T-helper 17 cell (primary cell): ENCODE data around the gene INPP4A. TPM values are rescaled to one million over a fixed set of nuclear protein-coding genes. Genes with fewer than 3 reads are reported as not detected.
A peak's percentile ranks its signal among the peaks of the same experiment; 100 is the strongest.

ENCODE experiments used
- ATAC-seq: fragments of 150-1000 bp; cut with Tn5 transposase; 2 replicates; pipeline ENCODE4 v1.10.0; 2021; ENCODE audit warnings: mild to moderate bottlenecking, moderate library complexity
- DNase-seq, 3 donors: peaks; one replicate each; pipeline versions ENCODE4 v3.0.0 to v3.0.0-alpha.2; 2020 to 2021
- H3K9me3 ChIP-seq: one replicate; pipeline ENCODE4 v1.7.0; 2013; ENCODE audit warnings: low read length, mild to moderate bottlenecking; ENCODE audit not compliant: control insufficient read depth, poor library complexity, severe bottlenecking
- H3K27ac Mint-ChIP-seq: one replicate; pipeline ENCODE4 v1.8.0; 2022; ENCODE audit warnings: mild to moderate bottlenecking, moderate library complexity, mixed read lengths
- H3K27me3 Mint-ChIP-seq: one replicate; pipeline ENCODE4 v1.8.0; 2022; ENCODE audit warnings: mixed read lengths
- H3K36me3 Mint-ChIP-seq: one replicate; pipeline ENCODE4 v1.8.0; 2022; ENCODE audit warnings: low read depth, mixed read lengths
- H3K4me1 Mint-ChIP-seq: one replicate; pipeline ENCODE4 v1.8.0; 2022; ENCODE audit warnings: mild to moderate bottlenecking, mixed read lengths
- H3K4me3 Mint-ChIP-seq: one replicate; pipeline ENCODE4 v1.8.0; 2022; ENCODE audit warnings: mild to moderate bottlenecking, moderate library complexity, mixed read lengths
- total RNA-seq, 4 donors: library from RNA in 2 of 4; stranded (reverse) in 2 of 4; gene quantifications; one replicate each; pipeline ENCODE4 v1.2.3 and lab custom pipeline; 2022 to 2026

INPP4A gene
- total RNA-seq, 2 donors from 2014 or later = 109 to 110 TPM

DNA sequence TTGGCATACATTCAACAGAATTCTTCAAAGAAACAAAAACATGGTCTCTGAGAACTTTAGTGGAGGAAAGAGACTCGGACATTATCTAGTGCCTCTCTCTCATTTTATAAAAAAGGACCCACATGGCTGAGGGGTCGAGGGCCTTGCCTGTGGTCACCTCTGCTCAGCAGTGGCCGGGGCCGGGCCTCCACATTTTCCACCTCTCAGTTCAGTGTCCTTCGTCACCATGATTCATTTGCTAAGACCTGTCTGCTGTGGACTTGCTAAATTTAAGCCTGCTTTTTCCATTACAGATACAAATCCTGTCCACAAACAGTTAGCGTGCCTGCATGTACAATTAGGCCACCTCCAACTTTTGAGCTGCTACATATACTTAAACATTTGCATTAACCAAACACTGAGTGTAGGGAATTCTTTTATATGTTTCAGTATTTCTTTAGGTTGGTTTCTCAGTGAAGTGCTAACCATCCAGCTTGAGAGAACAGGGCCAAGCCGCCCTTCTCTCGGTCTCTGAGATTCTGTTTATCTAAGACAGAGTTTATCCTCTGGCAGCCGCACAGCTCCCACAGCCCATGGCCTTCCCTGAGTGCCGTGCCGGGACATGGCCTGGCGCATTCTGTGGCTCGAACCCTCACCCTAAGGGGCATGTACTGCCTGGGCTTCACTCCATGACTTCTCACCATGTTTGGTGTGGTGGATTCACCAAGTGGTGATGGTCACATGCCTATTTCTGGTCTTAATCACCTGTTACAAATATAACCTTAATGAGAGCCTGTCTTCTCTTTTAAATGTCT lies 117.4 kb downstream of the INPP4A start:
- no peak overlapping the region for H3K27ac Mint-ChIP-seq
- DNase-seq (no peak), ATAC-seq (no peak)
- peaks cover 9% of the 10 kb centered on the region for H3K4me1 Mint-ChIP-seq
- no peaks in the 10 kb centered on the region for H3K9me3 ChIP-seq
- H3K36me3 Mint-ChIP-seq = peaks cover 8% of the 10 kb centered on the region
- H3K4me3 Mint-ChIP-seq = no peak overlapping the region
- H3K27me3 Mint-ChIP-seq = no peaks in the 10 kb centered on the region

DNA sequence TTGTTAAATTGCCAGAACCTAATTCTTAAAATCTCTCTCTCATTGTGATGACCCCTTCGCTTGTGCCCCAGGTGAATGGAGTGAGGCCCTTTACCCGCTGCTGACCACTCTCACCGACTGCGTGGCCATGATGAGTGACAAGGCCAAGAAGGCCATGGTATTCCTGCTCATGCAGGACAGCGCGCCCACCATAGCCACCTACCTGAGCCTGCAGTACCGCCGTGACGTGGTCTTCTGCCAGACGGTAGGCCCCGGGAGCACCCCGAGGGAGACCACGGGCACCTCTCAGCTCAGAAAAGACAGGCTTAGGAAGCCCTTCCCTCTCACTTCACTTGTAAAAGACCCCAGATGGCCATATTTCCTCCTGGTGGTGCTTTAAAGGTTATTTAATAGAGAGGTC lies 118.7 kb downstream of the INPP4A start:
- H3K36me3 Mint-ChIP-seq = peaks cover 8% of the 10 kb centered on the region

DNA sequence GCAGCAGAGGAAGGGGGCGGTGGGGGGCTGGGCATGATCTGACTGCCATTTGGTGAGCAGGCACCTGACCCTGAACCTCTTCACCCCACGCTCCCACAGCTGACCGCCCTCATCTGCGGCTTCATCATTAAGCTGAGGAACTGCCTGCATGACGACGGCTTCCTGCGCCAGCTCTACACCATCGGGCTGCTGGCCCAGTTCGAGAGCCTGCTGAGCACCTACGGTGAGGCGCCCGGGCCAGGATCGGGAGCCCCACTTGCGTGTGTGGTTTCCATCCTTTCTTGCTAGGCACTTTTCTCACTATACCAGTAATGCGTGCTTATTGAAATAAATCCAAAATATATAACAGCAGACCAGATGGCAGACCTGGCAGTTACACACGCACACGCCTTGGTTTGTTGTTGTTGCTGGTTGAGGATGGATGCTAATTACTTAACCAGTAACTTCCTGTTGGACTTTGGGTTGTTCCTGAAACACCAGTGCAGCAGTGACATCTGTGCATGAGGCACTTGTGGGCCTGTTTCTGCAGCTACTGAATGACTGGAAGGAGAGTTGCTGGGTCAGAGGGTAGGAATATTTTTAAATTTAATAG lies 120.0 kb downstream of the INPP4A start:
- no peaks in the 10 kb centered on the region for H3K9me3 ChIP-seq
- Mint-ChIP-seq H3K4me1 (peaks cover 3% of the 10 kb centered on the region), H3K36me3 (peaks cover 9% of the 10 kb centered on the region), H3K27me3 (no peaks in the 10 kb centered on the region), H3K4me3 (no peak overlapping the region), H3K27ac (no peak overlapping the region)
- ATAC-seq = no peak
- DNase-seq = no peak

More for the DNA sequence above, 118.7 kb downstream of the INPP4A start:
- no peaks in the 10 kb centered on the region for H3K9me3 ChIP-seq
- DNase-seq = no peak
- peak overlapping the region; percentile 49 for H3K27ac Mint-ChIP-seq
- peaks cover 8% of the 10 kb centered on the region for H3K4me1 Mint-ChIP-seq
- no peaks in the 10 kb centered on the region for H3K27me3 Mint-ChIP-seq
- no peak for ATAC-seq
- no peak overlapping the region for H3K4me3 Mint-ChIP-seq

DNA sequence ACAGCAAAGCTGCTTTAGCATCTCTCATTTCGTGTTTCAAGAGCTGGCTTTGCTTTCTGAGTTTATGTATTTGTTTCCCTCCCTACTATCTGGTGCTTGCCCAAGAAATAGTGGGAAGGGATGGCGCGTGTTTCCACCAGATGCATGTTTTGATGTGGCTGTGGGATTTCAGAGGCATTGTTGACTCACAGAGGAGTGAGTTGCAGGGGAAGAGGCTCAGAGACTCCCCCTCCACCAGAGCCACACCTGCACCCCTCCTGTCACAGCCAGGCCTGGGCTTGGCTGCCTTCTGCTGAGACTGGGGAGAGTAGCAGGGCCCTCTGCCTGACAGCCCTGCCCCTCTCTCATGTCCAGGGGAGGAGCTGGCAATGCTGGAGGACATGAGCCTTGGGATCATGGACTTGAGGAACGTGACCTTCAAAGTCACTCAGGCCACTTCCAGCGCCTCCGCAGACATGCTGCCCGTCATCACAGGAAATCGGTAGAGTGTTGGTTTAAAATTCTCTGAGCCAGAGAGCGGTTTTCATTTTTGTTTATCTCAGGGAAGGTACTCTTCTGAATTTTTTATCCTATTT lies 120.7 kb downstream of the INPP4A start:
- ATAC-seq (no peak), DNase-seq (no peak)
- Mint-ChIP-seq H3K4me1 (peaks cover 6% of the 10 kb centered on the region), H3K36me3 (peaks cover 10% of the 10 kb centered on the region), H3K27me3 (no peaks in the 10 kb centered on the region), H3K4me3 (no peak overlapping the region), H3K27ac (no peak overlapping the region)
- no peaks in the 10 kb centered on the region for H3K9me3 ChIP-seq

DNA sequence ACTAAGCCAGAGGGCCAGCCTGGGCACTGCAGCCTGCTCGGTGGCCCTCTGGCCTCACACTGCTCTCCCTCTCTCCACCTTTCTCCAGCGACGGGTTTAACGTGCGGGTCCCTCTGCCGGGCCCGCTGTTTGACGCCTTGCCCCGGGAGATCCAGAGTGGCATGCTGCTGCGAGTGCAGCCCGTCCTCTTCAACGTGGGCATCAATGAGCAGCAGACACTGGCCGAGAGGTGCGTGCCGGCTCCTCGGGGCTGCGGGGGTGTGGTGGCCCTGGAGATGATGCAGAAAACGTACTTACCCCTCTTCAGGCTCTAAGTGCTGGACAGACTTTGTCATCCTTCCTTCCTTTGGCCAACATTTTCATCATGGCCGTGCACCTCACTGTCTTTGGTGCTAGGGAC lies 121.3 kb downstream of the INPP4A start:
- ATAC-seq = no peak
- H3K9me3 ChIP-seq = no peaks in the 10 kb centered on the region
- Mint-ChIP-seq H3K4me3 (no peak overlapping the region), H3K27ac (peak overlapping the region; percentile 73), H3K36me3 (peaks cover 10% of the 10 kb centered on the region), H3K4me1 (peaks cover 6% of the 10 kb centered on the region), H3K27me3 (no peaks in the 10 kb centered on the region)
- no peak for DNase-seq

DNA sequence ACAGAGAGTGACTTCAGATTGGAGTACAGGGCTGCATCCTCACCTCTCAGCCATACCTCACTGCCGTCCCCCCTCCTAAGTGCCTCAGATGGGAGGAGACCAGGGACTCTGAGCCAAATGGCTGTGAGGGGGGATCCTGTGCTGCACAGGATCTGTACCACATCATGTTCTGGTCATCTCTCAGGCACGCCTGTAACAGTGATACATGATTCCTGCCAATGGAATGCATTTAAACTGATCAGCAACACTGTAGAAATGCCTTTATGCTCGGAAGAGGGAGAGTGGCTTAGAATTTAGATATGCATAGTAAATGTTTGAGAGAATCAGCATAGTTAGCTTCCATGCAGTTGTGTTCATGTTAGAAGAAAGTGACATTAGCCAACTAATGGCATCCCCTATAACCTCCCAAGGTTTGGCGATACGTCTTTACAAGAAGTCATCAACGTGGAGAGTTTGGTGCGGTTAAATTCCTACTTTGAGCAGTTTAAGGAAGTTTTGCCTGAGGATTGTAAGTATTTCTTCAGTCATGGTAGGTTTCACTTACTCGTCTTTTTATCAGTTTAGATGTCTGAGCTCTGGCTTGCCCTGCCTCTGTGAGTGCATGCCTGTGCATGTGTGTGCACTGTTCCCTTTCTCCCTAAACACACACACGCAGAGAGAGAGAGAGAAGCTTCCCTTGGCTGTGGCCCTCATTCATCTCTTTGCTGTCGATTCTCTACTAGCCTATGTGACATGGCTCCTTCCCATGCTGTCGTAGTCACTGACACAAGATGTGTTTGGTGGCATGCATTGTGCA lies 123.7 kb downstream of the INPP4A start:
- peaks cover 7% of the 10 kb centered on the region for H3K36me3 Mint-ChIP-seq
- no peak for ATAC-seq
- H3K27me3 Mint-ChIP-seq = no peaks in the 10 kb centered on the region
- H3K4me1 Mint-ChIP-seq = peaks cover 6% of the 10 kb centered on the region
- no peak overlapping the region for H3K4me3 Mint-ChIP-seq
- no peak for DNase-seq
- H3K27ac Mint-ChIP-seq = no peak overlapping the region
- no peaks in the 10 kb centered on the region for H3K9me3 ChIP-seq

DNA sequence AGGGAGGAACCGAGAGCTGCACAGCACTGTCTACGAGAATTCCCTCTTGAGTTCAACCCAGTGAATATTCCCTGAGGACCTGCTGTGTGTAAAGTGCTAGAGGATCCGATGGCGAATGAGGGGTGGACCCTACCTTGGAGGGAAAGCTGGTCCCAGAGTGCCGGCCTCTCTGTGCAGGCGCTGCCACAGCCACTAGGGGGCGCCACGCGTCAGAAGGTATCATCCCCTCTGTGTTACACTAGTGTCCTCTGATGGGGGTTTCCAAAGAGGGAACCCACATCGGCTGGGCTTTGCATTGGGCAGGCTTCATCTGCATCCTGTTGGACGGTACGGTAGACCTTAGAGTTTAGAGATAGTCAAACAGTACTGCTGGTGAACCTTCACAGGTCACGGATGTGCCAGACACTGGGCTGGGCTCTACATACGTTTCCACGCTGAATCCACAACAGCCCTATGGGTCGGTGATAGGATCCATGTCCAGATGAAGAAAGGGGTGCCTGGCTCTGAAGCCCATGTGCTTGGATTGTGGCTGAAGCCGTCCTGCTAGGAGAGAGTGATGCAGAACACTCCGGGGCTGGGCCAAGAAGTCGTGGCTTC lies 124.6 kb downstream of the INPP4A start:
- peak overlapping the region; percentile 92 for H3K27ac Mint-ChIP-seq
- peaks cover 6% of the 10 kb centered on the region for H3K4me1 Mint-ChIP-seq
- H3K36me3 Mint-ChIP-seq = peaks cover 10% of the 10 kb centered on the region
- no peaks in the 10 kb centered on the region for H3K27me3 Mint-ChIP-seq
- ATAC-seq (peak; percentile 88), DNase-seq (peak; percentile 49 to 71 (median 61))
- no peaks in the 10 kb centered on the region for H3K9me3 ChIP-seq
- no peak overlapping the region for H3K4me3 Mint-ChIP-seq

DNA sequence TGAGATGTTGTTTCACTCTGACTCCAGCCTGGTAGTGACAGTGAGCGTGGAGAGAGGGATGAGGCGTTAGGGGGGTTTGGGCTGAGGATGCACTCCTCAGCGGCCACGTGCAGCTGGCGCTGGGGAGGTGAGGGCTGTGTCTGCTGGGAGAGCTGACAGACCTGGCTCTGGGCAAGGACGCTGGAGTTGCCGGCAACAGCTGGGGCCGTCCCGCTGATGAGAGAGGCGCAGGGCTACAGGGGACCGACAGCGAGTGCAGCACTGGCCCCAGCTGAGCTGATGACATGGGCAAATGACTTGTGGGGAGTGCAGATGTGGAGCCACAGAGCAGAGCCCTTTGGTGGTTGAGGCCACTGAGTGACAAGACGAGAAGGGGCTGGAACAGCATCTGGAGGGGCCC lies 125.3 kb downstream of the INPP4A start:
- H3K27ac Mint-ChIP-seq = peak overlapping the region; percentile 92
- peaks cover 10% of the 10 kb centered on the region for H3K36me3 Mint-ChIP-seq
- no peak for ATAC-seq
- DNase-seq = no peak
- H3K27me3 Mint-ChIP-seq = no peaks in the 10 kb centered on the region
- no peak overlapping the region for H3K4me3 Mint-ChIP-seq
- H3K9me3 ChIP-seq = no peaks in the 10 kb centered on the region
- peaks cover 6% of the 10 kb centered on the region for H3K4me1 Mint-ChIP-seq

DNA sequence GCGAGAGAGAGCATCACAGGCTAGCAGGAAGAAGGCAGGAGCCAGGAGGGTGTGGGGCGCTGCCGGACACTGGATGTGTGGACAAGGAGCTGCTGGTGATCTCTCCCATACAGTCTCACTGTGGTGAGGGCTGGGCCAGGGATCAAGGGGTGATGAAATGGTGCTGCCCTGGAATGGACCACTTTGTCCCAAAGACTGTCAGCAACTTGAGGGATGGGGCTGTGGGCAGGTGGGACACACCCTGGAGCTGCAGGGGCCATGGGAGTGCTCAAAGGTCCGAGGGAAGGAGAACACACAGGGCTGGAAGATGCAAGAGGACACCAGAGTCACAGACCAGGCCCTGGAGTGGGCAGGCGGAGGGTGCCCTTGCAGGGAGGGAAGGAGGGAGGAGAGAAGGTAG lies 125.7 kb downstream of the INPP4A start:
- no peak for DNase-seq
- Mint-ChIP-seq H3K27me3 (no peaks in the 10 kb centered on the region), H3K4me3 (no peak overlapping the region), H3K36me3 (peaks cover 10% of the 10 kb centered on the region), H3K4me1 (peaks cover 6% of the 10 kb centered on the region), H3K27ac (peak overlapping the region; percentile 92)
- no peak for ATAC-seq
- no peaks in the 10 kb centered on the region for H3K9me3 ChIP-seq

DNA sequence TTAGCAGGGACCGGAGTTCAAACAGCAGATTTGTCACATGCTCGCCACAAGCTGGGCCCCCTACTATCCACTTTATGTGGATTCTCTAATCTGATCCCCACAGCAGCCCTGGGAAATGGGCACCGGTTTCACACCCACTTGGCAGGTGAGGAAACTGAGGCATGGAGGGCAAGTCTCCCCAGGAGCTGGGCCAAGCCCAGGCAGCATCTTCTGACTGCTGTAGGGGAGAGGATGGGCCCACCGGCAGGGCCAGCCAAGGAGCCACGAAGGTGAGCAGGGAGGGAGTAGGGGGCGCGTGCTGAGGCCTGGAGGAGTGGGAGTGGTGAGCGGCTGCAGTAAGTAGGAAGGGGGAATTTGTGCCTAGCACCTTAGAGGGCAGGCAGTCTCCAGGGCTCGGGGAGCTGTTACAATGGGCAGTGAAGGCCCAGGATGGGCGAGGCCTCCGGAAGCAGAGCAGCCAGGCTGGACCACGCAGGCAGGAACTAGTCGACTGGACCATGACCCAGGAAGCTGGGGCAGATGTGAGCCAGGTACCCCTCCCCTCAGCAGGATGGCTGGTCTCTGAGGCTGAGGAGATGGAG lies 126.6 kb downstream of the INPP4A start:
- peak overlapping the region; percentile 92 for H3K27ac Mint-ChIP-seq
- H3K27me3 Mint-ChIP-seq = no peaks in the 10 kb centered on the region
- H3K4me3 Mint-ChIP-seq = no peak overlapping the region
- H3K9me3 ChIP-seq = no peaks in the 10 kb centered on the region
- peaks cover 9% of the 10 kb centered on the region for H3K36me3 Mint-ChIP-seq
- DNase-seq = no peak
- H3K4me1 Mint-ChIP-seq = peaks cover 8% of the 10 kb centered on the region
- no peak for ATAC-seq

DNA sequence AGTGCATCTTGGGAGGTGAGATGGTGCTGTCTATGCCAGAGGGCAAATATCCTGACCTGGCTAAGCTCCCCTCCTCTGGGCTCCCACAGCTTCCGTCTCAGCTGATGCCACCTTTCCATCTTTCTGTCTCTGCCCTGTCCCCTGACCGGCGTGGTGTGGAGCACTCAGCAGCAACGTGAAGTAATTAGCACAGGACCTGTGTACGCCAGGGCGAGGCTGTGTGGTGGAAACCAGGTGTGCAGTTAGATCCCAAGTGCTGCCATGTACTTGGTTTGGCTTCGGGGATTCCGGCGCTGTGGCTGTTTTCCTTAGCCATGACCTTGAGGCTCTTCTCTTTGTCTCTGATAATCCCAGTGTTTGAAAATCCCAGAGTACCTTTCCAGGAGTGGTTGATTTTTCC lies 127.1 kb downstream of the INPP4A start:
- H3K27ac Mint-ChIP-seq = no peak overlapping the region
- H3K4me3 Mint-ChIP-seq = no peak overlapping the region
- H3K27me3 Mint-ChIP-seq = no peaks in the 10 kb centered on the region
- no peaks in the 10 kb centered on the region for H3K9me3 ChIP-seq
- peaks cover 8% of the 10 kb centered on the region for H3K4me1 Mint-ChIP-seq
- peaks cover 5% of the 10 kb centered on the region for H3K36me3 Mint-ChIP-seq
- DNase-seq (no peak), ATAC-seq (no peak)

DNA sequence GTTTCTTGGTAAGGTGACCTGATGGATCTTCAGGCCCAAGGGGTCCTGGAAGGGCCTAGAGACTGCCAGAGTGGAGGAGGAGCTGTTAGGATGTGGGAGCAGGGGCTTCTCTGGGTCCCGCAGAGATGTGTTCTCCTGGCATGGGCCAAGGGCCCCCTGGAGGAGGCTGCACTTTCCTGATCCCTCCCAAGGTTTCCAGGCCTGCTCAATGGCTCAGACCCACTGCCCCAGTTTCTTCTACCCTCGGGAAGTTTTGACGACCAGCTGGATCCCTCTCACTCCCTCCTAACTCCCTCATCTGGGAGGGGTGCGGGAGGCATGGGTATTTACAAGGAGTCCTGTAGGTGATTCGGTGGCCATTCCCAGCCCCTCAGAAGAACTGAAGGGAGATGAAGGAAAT lies 127.6 kb downstream of the INPP4A start:
- no peak overlapping the region for H3K27ac Mint-ChIP-seq
- no peak overlapping the region for H3K4me3 Mint-ChIP-seq
- H3K36me3 Mint-ChIP-seq = peaks cover 5% of the 10 kb centered on the region
- H3K9me3 ChIP-seq = no peaks in the 10 kb centered on the region
- ATAC-seq (no peak), DNase-seq (no peak)
- no peaks in the 10 kb centered on the region for H3K27me3 Mint-ChIP-seq
- H3K4me1 Mint-ChIP-seq = peaks cover 8% of the 10 kb centered on the region
